Testis (tissue), 3 donors: ENCODE data around the gene PJVK. TPM values are rescaled to one million over a fixed set of nuclear protein-coding genes. Genes with fewer than 3 reads are reported as not detected.

Experiments
- DNase-seq: peaks from one replicate; pipeline ENCODE4 v3.0.0-alpha.2; 2019
- H3K27ac ChIP-seq, 2 donors: fragments of 200-600 bp; sonication (generic); one replicate each; pipeline ENCODE4 v1.5.1; 2019
- H3K27me3 ChIP-seq: fragments of 200-600 bp; sonication (generic); one replicate; pipeline ENCODE4 v1.5.1; 2019
- H3K36me3 ChIP-seq: fragments of 200-600 bp; sonication (generic); one replicate; pipeline ENCODE4 v1.5.1; 2017; ENCODE audit warnings: low read depth; ENCODE audit errors: missing control alignments
- H3K4me1 ChIP-seq: fragments of 200-600 bp; sonication (generic); one replicate; pipeline ENCODE4 v1.5.1; 2019
- H3K4me3 ChIP-seq, 2 donors: fragments of 200-600 bp; sonication (generic); one replicate each; pipeline ENCODE4 v1.5.1; 2017 to 2019
- H3K9me3 ChIP-seq: fragments of 200-600 bp; sonication (generic); one replicate; pipeline ENCODE4 v1.5.1; 2017
- CTCF ChIP-seq, 3 experiments: fragments of 450-650 bp in 2 of 3; fragments of 200-600 bp in 1 of 3; sonication (generic) in 1 of 3; IDR thresholded peaks; one replicate each; pipeline ENCODE4 v1.5.1; 2016 to 2019; ENCODE audit warnings: antibody characterized with exemption in 3 of 3, mild to moderate bottlenecking in 2 of 3, moderate library complexity in 1 of 3
- POLR2A ChIP-seq: fragments of 450-650 bp; IDR thresholded peaks from one replicate; pipeline ENCODE4 v1.6.1; 2017; ENCODE audit warnings: antibody characterized with exemption, mild to moderate bottlenecking, moderate library complexity
- WGBS, 2 donors: methylation state at CpG; one replicate each; pipeline ENCODE4 v1.1.5; 2018; 5-methylcytosine and 5-hydroxymethylcytosine counted together
- intact Hi-C: fragments of 100-400 bp; cut with DNase I; formaldehyde crosslinking; loops from one replicate; pipeline ENCODE4 v1.15.1; 2023; ENCODE audit warnings: low total_unique reads
- polyA plus RNA-seq: library from polyadenylated mRNA; stranded (reverse); fragments of 350-450 nt; fragmentation: Illumina TruSeq; extraction: RNeasy Lipid Tissue Mini Kit (QIAGEN cat#74804); gene quantifications from one replicate; pipeline ENCODE4 v1.2.3, GENCODE V29; 2014; ENCODE audit warnings: low read depth, low replicate concordance; ENCODE audit not compliant: insufficient read depth
- total RNA-seq, 2 donors: library from RNA; depleted of rRNA; stranded (reverse); fragments of >200 nt; gene quantifications; one replicate each; pipeline ENCODE4 v1.2.3, GENCODE V29; 2016

Gene PJVK
- total and polyA plus RNA-seq, 3 donors from 2014 or later = 20.6 to 61.3 (median 31.7) TPM

- no peaks in the 10 kb centered on the region for H3K9me3 ChIP-seq
- no peaks in the 10 kb centered on the region for H3K27me3 ChIP-seq
- 1 to 2% methylated on average over 56 of the region's 56 CpGs for WGBS, 2 donors
- peak within 1 kb of the TSS; percentile 96 to 97 for H3K27ac ChIP-seq
- H3K4me1 ChIP-seq = peaks cover 24% of the 10 kb centered on the region
- peak; percentile 94 for DNase-seq
- intact Hi-C loops = no loop called here
- H3K4me3 ChIP-seq = peak within 1 kb of the TSS; percentile 77 to 80
- no peaks in the 10 kb centered on the region for H3K36me3 ChIP-seq
- peak; percentile 38 to 73 (median 50) for TF ChIP-seq CTCF (IDR thresholded peaks at IDR 0.05)
- peak; percentile 69 for TF ChIP-seq POLR2A
Measured at GRCh38 chr2:178478439-178479274, 27.5 kb downstream of the PJVK start, which contains the start of gene FKBP7. Gene FKBP7, minus strand, starts transcription at chr2:178478600. Its CDS starts 101 bp downstream, at chr2:178478499.

GRCh38 chr2:178479275-178479616 is 28.1 kb downstream of the PJVK start:
- TF ChIP-seq CTCF (IDR thresholded peaks at IDR 0.05) = peak in 1 of 3 experiments; percentile 3
- no peak for TF ChIP-seq POLR2A
- intact Hi-C loops = no loop called here
- H3K4me1 ChIP-seq = peaks cover 24% of the 10 kb centered on the region
- H3K27ac ChIP-seq = peak overlapping the region; percentile 96 to 97
- no peaks in the 10 kb centered on the region for H3K27me3 ChIP-seq
- DNase-seq = no peak
- no peaks in the 10 kb centered on the region for H3K9me3 ChIP-seq
- peak overlapping the region; percentile 77 to 80 for H3K4me3 ChIP-seq
- H3K36me3 ChIP-seq = no peaks in the 10 kb centered on the region
- WGBS, 2 donors = 34 to 49% methylated on average over 4 of the region's 4 CpGs

GRCh38 chr2:178479758-178480226 is 28.6 kb downstream of the PJVK start:
- Histone ChIP-seq H3K9me3 (no peaks in the 10 kb centered on the region), H3K36me3 (no peaks in the 10 kb centered on the region), H3K4me1 (peaks cover 24% of the 10 kb centered on the region), H3K4me3 (peak overlapping the region; percentile 77 to 80), H3K27ac (peak overlapping the region; percentile 96 to 97), H3K27me3 (no peaks in the 10 kb centered on the region)
- WGBS, 2 donors = 13 to 16% methylated on average over 19 of the region's 19 CpGs
- TF ChIP-seq POLR2A (no peak), CTCF (IDR thresholded peaks at IDR 0.05) (no peak)
- intact Hi-C loops = no loop called here
- no peak for DNase-seq

- TF ChIP-seq POLR2A = no peak
- no peak for TF ChIP-seq CTCF (IDR thresholded peaks at IDR 0.05)
- 1% methylated on average over 22 to 77 of the region's 92 CpGs for WGBS, 2 donors
- H3K4me1 ChIP-seq = peaks cover 24% of the 10 kb centered on the region
- no peaks in the 10 kb centered on the region for H3K36me3 ChIP-seq
- DNase-seq = peak; percentile 97
- H3K27me3 ChIP-seq = no peaks in the 10 kb centered on the region
- no peaks in the 10 kb centered on the region for H3K9me3 ChIP-seq
- H3K27ac ChIP-seq = peak within 1 kb of the TSS; percentile 96 to 97
- intact Hi-C loops = no loop called here
- peak within 1 kb of the TSS; percentile 77 to 80 for H3K4me3 ChIP-seq
Measured at GRCh38 chr2:178480227-178481181, 29.3 kb downstream of the PJVK start, which contains the start of gene PLEKHA3. Gene PLEKHA3, plus strand, starts transcription at chr2:178480457. Its CDS starts 413 bp downstream, at chr2:178480870.
